ENCODE measurements around the gene ANO1. TPM values are rescaled to one million over a fixed set of nuclear protein-coding genes. Genes with fewer than 3 reads are reported as not detected.
A peak's percentile ranks its signal among the peaks of the same experiment; 100 is the strongest.
"Not testable (repeated sequence)": the region's sequence is repeated elsewhere in the genome, so short reads cannot be mapped to it uniquely, and the experiment has no call there.

The ANO1 gene
- total RNA-seq = 0.41 TPM

DNA sequence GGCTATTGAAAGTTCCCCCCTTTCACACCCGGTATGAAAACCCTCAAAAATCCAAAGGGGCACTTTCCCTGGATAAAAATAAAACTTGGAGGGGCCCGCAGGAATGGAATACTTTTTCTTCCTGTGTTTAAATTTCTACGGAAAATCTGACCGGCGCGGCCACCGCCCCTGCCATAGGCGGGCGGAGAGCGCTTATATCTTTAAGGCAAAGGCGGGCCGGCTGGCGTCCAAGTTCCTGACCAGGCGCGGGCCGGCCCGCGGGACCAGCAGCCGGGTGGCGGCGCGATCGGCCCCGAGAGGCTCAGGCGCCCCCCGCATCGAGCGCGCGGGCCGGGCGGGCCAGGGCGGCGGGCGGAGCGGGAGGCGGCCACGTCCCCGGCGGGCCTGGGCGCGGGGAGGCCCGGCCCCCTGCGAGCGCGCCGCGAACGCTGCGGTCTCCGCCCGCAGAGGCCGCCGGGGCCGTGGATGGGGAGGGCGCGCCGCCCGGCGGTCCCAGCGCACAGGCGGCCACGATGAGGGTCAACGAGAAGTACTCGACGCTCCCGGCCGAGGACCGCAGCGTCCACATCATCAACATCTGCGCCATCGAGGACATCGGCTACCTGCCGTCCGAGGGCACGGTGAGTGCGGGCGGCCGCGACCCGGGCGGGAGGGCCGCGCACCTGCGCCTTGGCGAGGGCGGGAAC lies at the start of gene ANO1:
Gene ANO1, plus strand, starts transcription at position 223 of the 686 bp plus-strand sequence. Its CDS starts 290 bp downstream, at position 513.
- DNase-seq (ENCODE audit: low spot score in 2 of 2) = peak in 1 of 2 donors; percentile 45
- FAIRE-seq = no peak

- no peak for DNase-seq (ENCODE audit: low spot score in 2 of 2)
- no peak for FAIRE-seq
Observed at GRCh38 chr11:70029115-70029860, 48.8 kb upstream of the ANO1 start.

DNA sequence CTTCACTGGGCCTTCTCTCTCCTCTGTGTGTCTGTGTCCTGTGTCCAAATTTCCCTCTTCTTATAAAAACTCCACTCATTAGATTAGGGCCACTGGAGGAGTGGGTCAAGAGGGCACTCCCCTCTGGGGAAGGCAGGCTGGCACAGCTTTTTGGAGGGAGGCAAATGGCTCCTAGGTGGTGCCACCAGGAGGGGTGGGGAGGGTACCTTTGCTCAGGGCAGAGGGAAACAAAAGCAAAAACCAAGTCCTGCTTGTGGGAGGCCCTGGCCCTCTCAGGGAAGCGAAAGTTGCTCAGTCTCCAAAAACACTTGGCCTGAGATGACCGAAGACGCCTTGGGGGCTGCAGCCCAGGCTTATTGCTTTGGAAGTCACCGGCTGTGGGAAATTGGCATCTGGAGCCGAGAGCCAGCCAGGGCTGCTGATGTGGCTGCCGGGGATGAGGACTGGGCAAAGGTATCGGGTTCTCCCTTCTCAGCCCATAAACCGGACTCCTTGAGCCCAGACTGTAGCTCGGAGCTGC lies 48.2 kb upstream of the ANO1 start:
- FAIRE-seq (no peak), DNase-seq (ENCODE audit: low spot score in 2 of 2) (no peak)

DNA sequence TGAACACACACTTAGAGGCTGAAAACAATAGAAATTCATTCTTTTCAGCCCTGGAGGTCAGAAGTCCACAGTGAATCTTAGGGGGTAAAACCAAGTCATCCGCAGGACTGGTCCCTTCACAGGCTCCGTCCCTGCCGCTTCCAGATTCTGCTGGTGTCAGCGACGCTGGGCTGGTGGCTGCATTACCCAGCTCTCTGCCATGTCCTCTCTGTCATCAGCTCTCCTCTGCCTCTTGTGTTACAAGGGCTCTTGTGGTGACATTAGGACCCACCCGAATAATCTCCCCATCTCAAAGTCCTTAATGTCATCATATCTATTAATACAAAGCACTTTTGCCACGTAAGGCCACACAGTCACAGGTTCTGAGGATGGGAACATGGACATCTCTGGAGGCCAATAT lies 47.7 kb upstream of the ANO1 start:
- FAIRE-seq (no peak), DNase-seq (ENCODE audit: low spot score in 2 of 2) (no peak)

GRCh38 chr11:70031631-70032469 lies 46.3 kb upstream of the ANO1 start:
- DNase-seq (ENCODE audit: low spot score in 2 of 2) = no peak
- FAIRE-seq = no peak

DNA sequence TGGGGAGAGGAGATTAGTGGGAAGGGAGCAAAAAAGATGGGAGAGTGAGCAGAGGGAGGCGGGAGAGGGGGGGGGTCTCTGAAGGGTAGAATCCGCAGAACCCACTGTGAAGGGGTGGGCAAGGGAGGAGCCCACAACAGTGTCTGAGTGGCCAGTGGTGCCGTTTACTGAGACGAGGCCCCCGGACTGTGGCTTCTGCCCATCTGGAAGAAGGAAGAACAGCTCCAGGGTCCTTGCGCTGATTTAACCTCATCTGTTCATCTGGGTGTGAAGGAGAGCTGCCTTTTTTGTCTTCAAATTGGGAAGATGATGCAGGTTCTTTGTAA lies 45.7 kb upstream of the ANO1 start:
- no peak for DNase-seq (ENCODE audit: low spot score in 2 of 2)
- no peak for FAIRE-seq

DNA sequence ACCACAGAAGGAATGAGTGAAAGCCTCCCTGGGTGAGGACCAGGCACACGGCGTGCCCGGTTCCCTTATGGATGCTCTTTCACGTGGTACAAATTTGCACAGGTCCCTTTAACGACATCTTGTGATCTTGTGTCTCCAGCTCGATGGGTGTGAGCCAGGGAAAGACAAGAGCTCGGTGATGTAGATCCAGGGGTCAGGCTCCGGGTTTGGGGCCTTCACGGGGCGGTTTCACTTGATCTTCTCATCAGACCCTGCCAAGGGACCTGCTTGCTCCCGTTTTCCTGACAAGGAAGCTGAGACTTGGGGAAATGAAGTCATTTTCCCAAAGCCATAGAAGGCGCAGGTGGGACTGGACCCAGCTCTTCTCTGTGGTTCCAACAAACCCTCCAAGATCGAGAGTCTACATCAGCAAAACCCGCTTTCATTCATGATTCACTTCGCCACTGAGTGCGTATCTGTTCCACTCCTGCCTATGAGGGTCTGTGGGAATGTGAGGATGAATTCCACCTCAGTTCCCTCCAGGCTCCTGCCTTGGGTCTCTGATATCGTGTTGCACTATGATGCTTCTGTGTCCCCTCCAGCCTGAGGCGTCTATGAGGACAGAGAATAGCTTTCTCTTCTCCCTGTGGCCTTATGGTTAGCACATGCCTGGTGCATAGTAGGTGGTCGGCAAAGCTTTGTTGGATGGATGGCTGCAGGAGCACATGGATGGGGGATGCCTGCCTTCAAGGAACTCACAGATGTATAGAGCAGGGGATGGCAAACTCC lies 45.0 kb upstream of the ANO1 start:
- no peak for FAIRE-seq
- no peak for DNase-seq (ENCODE audit: low spot score in 2 of 2)

DNA sequence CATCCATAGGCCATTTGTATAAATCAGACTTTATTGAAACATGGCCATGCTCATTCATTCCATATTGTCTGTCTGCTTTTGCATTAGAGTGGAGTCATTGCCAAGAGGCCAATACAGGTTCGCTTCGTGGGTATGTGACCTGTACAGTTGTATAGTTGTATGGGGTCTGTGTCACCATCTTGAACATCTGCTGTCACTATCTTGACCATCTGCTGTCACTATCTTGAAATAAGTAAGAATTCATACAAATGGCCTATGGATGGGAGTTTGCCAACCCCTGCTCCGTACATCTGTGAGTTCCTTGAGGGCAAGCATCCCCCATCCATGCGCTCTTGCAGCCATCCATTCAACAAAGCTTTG lies 44.4 kb upstream of the ANO1 start:
- DNase-seq (ENCODE audit: low spot score in 2 of 2) (no peak), FAIRE-seq (no peak)

DNA sequence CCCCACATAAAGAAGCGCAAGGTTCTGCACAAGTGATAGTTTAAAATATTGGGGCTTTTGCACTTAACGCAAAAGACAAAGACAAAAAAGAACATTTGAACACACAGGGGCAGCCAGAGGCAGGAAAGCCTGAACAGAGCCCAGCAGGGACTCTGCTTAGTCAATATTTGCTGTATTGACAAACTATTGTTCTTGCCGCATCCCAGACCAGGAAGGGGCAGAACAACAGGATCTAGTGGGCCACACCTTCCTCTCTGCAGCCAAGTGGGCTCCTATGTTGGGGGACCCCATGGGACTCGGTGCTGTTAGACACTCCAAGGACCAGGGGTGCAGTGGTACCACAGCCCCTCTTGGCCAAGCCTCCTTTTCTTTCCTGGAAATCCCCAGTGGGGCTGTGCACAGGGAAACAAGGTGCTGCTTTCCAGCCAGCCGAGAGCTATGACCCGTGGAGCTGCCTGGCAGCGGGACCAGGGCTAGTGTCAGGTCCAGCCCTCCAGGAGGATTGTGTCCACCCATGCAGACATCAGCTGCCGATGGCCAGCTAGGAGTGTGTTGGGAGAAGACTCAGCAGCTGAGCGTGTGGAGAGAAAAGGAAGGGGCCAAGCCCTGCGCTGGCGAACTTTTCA lies 43.3 kb upstream of the ANO1 start:
- DNase-seq (ENCODE audit: low spot score in 2 of 2) (no peak), FAIRE-seq (no peak)

DNA sequence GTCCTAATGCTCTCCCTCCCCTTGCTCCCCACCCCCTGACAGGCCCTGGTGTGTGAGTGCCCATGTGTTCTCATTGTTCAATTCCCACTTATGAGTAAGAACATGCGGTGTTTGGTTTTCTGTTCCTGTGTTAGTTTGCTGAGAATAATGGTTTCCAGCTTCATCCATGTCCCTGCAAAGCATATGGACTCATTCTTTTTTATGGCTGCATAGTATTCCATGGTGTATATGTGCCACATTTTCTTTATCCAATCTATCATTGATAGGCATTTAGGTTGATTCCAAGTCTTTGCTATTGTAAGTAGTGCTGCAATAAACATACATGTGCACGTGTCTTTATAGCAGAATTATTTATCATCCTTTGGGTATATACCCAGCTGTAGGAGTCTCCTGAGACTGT lies 42.5 kb upstream of the ANO1 start:
- FAIRE-seq; DNase-seq (ENCODE audit: low spot score in 2 of 2): not testable (repeated sequence)

DNA sequence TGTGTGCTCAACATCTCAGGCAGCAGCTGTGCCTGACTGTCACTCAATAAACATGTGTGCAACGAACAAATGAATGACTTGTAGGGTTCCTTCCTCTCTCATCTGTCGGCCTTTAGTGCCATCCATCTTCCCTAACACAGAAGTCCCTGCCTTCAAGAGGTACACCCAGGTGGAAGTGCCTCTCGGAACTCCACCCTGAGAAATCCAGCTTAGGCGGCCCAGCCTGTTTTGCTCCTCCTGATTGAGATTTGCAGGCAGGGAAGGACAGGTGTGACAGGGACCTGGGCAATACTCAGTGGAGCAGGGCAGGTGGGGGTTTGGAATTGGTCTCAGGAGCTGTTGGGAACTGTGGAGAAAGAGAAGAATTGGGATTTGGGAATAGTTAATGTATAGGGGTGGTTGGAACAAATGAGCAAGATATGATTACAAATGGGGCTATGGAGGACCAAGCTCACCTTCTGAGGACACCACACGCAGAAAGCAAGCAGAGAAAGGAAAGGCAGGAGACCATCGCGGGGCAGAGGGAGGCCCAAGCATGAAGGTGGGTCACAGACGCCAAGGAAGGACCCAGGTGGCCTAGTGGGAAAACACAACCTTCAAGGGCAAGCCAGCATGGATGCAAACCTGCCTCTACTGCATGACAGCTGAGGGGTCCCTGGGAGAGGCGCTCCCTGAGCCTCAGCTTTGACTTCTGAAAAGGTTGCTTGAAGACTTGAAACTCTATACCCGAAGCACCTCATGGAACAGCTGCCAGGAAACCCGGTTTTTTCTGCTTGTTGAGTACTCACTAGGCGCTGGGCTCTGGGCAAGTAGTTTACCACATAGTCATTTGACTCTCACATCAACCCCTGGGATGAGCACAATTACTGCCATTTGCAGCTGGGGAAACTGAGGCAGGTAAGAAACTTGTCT lies 40.9 kb upstream of the ANO1 start:
- DNase-seq (ENCODE audit: low spot score in 2 of 2) (no peak), FAIRE-seq (no peak)

DNA sequence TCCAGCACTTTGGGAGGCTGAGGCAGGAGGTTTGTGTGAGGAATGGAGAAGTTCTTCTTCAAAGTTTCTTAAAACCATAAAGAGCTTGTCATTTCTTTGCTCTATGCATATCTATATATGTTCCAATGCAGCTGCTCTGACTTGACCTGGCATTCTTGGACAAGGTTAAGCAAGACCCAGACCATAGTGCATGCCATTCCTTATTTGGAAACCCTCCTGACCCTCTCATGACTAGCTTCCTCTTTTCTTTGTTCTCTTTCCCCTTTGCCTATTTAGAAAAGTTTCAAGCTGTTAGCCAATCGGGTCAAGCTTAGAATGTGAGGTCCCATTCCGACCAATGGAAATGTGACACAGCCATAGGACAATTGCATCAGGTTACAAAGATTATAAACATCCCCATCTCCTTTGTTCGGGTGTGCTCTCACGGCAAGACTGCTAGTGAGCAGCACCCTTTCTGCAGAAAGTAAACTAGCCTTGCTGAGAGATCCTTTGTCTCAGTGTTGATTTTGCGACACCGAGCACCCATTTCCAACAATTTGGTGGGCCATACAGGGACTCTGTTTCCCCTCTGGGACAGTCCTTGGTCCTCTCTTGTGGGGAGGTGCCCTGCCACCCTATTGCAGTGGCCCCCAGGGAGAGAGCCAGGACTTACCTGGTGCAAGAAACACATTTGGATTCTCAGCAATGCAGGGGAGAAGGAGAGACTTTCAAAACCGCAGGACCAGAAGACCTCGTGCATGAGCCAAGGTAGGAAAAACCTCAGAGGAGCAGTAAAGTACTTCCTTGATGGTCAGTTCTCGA lies 39.9 kb upstream of the ANO1 start:
- no peak for FAIRE-seq
- DNase-seq (ENCODE audit: low spot score in 2 of 2) = no peak

DNA sequence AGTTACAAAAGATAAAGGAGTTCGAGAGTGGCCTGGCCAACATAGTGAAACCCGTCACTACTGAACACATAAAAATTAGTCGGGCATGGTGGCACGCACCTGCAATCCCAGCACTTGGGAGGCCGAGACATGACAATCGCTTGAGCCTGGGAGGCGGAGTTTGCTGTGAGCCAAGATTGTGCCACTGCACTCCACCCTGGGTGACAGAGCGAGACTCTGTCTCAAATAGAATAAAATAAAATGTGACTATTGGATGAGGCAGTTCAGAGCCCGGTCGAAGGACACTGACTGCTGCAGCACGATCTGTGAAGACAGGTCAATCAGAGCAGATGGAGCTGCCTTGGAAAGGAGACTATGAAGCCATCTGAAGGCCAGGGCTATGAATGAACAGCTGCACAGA lies 37.7 kb upstream of the ANO1 start:
- no peak for DNase-seq (ENCODE audit: low spot score in 2 of 2)

GRCh38 chr11:70040869-70041501 lies 37.1 kb upstream of the ANO1 start:
- FAIRE-seq (no peak), DNase-seq (ENCODE audit: low spot score in 2 of 2) (no peak)

More for the DNA sequence above, 37.7 kb upstream of the ANO1 start:
- FAIRE-seq = no peak

- FAIRE-seq (no peak), DNase-seq (ENCODE audit: low spot score in 2 of 2) (no peak)
Observed at GRCh38 chr11:70043482-70043881, 34.6 kb upstream of the ANO1 start.

DNA sequence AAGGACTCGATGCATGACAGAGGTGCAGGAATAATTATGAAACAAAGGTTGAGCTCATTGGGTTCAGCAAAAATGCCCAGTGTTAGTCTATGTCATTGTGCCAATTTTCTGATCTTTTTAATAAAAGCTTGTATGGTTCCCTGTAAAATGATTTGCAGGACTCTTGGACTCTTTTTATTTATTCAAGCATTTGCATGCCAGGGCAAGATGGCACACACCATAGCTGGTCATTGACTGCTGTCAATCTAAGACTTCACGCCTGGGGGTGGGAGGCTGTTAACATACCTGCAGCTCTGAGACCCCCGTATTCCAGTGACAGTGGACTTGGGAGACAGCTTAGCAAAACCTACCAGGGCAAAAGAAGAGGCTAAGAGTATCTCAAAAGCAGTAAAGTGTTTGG lies 32.0 kb upstream of the ANO1 start:
- FAIRE-seq (no peak), DNase-seq (ENCODE audit: low spot score in 2 of 2) (no peak)

DNA sequence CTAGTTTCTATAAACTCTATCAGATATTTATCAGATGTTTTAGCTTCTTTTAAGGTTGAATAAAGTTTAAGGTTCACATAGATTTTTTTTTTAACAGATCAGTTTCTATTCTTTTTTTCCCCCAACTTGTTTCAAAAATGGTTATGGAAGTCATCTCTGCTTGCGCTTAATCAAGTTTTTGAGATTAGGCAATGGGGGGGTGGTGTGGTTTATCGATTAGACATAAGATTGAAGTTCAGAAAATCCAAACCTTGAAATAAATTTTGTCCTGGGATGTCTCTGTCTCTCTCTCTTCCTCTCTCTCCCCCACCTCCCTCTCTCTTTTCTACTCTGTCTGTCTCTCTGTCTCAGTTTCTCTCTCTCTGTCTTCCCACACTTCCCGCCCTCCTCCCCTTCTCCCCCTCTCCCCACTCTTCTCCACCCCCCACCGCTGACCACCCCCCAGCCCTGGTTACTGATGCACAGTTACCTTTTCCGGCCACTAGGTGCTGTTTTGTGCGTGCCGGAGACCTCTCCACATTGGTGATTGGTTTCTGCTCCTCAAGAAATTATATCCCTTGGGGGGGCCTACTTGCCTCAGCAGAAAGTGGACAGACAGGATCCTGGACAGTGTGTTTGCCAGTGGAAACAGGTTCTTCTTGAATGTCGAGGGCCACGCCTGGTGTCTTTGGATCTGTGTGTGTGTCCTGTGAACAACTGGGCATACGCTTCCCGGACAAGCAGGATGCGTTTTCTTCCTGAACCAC lies 29.7 kb upstream of the ANO1 start:
- DNase-seq (ENCODE audit: low spot score in 2 of 2) = no peak
- FAIRE-seq = no peak

All from frontal cortex (tissue), 4 donors.